HG03342 (cell line): Measurements from ENCODE around the gene ATP10B.
A peak's percentile ranks its signal among the peaks of the same experiment; 100 is the strongest.
"Not testable (repeated sequence)": the region's sequence is repeated elsewhere in the genome, so short reads cannot be mapped to it uniquely, and the experiment has no call there.

ENCODE experiments used
- ATAC-seq: cut with Tn5 transposase; IDR thresholded peaks from one replicate; pipeline ENCODE4 v1.9.1; 2021; ENCODE audit warnings: mild to moderate bottlenecking, moderate library complexity; ENCODE audit not compliant: unreplicated experiment

ATP10B gene, protein sequence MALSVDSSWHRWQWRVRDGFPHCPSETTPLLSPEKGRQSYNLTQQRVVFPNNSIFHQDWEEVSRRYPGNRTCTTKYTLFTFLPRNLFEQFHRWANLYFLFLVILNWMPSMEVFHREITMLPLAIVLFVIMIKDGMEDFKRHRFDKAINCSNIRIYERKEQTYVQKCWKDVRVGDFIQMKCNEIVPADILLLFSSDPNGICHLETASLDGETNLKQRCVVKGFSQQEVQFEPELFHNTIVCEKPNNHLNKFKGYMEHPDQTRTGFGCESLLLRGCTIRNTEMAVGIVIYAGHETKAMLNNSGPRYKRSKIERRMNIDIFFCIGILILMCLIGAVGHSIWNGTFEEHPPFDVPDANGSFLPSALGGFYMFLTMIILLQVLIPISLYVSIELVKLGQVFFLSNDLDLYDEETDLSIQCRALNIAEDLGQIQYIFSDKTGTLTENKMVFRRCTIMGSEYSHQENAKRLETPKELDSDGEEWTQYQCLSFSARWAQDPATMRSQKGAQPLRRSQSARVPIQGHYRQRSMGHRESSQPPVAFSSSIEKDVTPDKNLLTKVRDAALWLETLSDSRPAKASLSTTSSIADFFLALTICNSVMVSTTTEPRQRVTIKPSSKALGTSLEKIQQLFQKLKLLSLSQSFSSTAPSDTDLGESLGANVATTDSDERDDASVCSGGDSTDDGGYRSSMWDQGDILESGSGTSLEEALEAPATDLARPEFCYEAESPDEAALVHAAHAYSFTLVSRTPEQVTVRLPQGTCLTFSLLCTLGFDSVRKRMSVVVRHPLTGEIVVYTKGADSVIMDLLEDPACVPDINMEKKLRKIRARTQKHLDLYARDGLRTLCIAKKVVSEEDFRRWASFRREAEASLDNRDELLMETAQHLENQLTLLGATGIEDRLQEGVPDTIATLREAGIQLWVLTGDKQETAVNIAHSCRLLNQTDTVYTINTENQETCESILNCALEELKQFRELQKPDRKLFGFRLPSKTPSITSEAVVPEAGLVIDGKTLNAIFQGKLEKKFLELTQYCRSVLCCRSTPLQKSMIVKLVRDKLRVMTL (N-terminal part only)

DNA sequence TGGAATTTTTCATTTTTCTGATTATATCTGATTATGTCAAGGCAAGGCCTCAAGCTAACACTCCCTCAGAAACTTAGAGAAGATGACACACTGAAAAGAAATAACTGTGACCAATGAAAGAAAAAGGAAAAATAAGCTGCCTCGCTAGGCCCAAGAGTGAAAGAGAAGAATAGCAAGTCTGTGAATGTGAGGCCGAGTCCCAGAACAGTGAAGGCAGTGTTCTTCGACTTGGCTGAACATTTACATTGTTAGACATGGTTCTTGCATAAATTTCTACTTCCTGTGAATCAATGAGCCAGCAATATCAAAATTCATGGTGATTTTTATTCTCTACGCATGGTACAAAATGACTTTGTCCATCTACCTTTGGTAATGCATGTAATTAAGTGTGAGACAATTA is at the start of gene ATP10B:
Gene ATP10B (minus strand): TSS at position 163 of the 400 bp plus-strand sequence. CDS start 164,137 bp downstream, outside the sequence.
- ATAC-seq = no peak

DNA sequence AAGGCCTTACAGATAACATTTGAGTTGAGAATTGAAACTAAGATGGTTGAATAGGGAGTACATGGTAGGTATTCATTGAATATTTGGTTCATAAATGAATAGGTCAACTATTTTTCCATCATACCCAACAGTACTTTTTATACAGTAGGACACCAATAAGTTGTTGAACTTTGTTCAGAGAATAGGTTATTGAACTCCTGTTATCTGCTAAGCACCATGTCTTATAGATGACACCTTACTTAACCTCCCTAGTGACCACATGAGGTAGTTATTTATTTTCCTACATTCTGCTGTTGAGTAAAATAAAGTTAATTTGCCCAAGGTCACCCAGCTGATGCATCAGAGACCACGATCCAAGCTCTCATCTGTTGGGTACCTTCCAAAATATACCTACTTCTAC is 49.6 kb upstream of the ATP10B start:
- ATAC-seq = no peak

DNA sequence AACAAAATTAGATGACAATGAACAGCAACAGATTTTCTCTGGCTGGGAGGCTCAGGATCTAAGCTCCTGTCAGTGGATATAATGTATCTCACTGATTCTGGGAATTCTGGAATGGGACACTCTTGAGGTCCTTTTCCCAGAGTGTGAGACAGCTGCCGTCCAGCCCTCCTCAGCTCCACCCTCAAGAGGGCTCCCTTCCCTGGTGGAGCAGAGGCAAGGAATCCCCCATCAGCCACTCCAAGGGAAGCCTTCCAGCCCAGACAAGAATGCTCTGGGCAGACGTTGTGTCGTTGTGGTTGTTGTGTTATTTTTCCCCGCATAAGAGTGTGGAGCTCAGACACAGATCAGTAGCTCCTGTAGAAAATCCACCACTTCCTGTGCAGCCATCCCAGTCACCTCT is 47.7 kb upstream of the ATP10B start:
- no peak for ATAC-seq

- ATAC-seq = not testable (repeated sequence)
These were observed 41.4 kb upstream of the ATP10B start for GRCh38 chr5:160893180-160893964.

DNA sequence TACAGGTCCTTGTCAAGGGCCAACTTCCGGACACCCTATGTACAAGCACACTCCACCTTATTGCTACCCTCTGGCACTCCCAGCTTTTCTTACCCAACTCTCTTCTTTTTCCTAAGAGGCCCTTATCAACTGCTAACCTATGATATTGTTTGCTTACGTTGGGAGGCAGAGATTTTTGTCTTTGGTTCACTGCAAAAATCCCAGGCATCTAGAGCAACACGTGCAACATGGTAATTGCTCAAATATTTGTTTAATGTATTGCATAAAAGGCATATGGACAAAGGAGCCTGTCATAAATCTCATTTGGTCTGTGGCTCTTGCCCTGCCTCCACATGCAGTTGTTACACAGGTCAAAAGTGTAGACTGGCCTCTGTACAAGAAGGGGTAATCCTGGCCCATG is 35.8 kb upstream of the ATP10B start:
- ATAC-seq = no peak

GRCh38 chr5:160873560-160874200 is 21.7 kb upstream of the ATP10B start:
- not testable (repeated sequence) for ATAC-seq

GRCh38 chr5:160869989-160870521 is 18.0 kb upstream of the ATP10B start:
- ATAC-seq = no peak

- no peak for ATAC-seq
These were observed 16.0 kb upstream of the ATP10B start for GRCh38 chr5:160867976-160868375.

DNA sequence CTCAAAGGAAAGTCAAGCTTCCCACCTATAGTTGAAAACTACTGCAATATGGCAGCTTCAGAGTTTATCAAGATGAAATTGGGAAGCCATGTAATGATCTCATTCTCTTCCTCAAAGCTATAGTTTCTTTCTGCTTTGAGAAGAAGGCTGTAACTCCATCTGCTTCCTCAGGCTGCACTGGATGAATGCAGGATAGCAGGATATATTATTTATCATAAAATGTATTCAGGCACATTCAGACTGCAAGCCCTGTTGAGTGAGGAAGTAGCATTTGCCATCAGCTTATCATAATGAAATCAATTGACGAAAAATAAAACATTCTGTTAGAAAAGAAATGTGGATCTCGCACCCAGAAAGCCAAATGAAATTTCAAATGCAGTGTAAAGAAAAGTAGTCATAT is 560 bp downstream of the ATP10B start:
- no peak for ATAC-seq

DNA sequence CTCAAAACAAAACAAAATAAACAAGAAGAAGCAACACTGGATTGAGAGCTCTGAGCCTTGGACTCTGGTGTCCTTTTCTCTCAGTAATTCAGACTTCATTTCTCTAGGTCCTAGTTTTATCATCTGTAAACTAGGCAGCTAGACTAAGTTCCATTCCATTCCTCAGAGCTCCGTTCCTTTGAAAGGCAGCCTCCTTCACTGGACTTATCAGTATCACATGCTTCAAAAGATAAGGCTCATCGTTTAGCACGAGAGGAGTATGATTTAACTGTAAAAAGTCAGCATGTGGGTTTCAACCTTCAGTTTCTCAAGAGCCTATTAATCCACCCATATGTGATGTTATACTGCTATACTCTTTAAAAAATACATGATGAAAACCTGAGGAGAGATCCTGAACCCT is 1.6 kb downstream of the ATP10B start:
- ATAC-seq = no peak

DNA sequence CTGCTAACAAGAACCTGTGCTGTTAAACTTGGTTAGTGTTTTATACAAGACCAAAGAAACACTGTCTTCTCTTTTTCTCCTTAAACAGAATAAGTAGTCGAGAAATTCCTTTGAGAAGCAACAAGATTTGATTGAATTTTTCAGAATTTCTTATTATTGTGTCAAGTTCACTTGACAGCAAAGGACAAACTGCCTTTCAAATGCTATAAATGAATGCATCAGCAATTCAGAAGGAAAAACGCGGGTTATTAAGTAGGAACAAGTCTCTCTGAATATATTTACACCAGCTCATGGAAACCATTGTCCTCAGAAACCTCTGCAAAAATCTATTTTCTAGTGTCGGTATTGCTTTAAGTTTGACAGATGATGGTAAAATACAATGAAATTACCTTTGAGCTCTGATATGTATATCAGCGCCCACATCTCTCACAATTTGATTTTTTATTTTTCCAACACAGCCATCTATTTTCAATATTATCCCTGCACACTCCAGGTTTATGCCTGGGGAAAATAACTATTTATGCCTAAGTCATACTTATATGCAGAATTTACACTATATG is 4.4 kb downstream of the ATP10B start:
- no peak for ATAC-seq

GRCh38 chr5:160846642-160847041 is 5.4 kb downstream of the ATP10B start:
- no peak for ATAC-seq

- no peak for ATAC-seq
These were observed 7.8 kb downstream of the ATP10B start for GRCh38 chr5:160844177-160844576.

DNA sequence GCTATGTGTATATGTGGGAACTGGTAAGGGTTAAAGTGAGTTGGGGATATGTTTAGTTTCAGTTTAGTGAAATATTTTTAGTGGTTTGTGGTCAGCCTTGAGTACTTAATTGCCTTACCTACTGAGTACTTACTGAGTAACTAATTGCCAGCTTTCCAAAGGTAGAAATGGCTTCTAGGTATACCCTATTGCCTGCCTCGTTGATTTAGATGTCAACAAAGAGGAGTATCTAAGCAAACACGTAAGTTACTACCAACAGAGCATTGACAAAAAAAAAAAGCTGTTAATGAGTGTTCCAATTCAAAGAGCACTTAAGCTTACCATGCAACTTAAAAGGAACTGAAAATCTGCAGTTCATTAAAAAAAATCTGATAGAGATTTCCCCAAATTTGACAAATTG is 8.8 kb downstream of the ATP10B start:
- ATAC-seq = peak; percentile 99

DNA sequence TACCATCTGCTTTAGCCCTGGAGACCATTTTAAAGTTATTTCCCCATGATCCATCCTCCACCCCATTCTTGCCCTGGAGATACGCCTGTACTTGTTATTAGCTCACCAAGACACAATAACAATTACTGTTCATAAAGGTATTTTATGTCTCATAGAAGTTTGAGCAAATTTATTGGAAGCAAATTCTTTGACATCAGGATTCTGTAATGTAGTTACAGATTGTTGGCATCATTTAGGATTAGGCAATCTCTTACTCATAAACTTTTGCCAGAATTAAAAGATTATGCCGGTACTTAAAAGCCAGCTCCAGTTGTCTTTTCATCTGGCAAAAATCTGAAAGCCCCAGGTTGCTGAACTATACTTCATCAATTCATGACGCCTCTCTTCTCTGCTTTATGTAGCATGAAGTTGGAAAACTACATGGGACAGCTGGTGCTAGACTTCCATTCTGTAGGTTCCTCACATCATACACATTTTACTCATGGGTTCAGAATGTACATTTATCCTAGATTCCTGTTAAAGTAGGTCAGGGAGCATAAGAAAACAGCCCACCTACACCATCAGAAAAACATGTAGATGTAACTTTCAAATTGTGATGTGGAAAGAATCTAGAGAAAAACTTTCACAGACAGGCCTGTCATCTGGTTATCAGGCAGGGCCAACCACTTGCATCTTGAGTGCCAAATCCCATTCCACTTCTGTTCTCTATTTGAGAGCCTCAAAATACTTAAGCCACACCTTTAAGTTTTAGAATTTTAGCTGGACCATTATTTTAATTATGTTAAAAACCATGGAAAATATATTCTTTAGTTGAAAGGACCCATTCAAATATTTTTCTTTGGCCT is 14.0 kb downstream of the ATP10B start:
- ATAC-seq = no peak

- ATAC-seq = no peak
These were observed 14.8 kb downstream of the ATP10B start for GRCh38 chr5:160837211-160837610.

DNA sequence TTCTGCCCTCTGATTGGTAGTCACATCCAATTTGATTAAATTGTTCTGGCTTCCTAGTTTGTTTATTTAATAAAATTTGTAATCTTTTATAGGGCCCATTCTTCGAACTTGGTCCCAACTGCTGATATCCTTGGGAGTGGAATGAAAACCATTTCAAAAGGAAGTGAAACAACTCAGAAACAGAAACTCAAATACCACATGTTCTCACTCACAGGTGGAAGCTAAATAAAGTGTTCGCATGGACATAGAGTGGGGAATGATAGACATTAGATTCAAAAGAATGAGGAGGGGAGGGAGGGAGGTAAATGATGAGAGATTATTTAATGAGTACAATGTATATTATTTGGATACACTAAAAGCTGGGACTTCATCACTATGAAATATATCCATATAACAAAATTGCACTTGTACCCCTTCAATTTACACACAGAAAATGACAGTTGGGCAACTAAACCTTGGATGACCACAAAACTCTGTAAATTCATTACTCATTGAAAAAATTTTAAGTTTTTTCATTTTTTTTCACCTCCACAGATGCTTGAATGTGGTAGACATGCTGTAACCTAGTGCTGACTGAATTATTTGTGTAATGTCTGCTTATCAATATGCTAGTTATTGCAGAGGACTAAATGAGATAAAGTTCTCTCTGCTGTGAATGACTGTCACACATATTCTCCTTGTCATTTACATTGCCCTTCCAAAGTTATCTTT is 16.0 kb downstream of the ATP10B start:
- peak; percentile 67 for ATAC-seq

GRCh38 chr5:160835376-160835775 is 16.6 kb downstream of the ATP10B start:
- peak; percentile 26 for ATAC-seq
